Thyroid gland (tissue), 4 donors: ENCODE data around the gene CRB1. TPM values are rescaled to one million over a fixed set of nuclear protein-coding genes. Genes with fewer than 3 reads are reported as not detected.
A peak's percentile ranks its signal among the peaks of the same experiment; 100 is the strongest.

Source experiments
- DNase-seq, 2 donors: peaks; one replicate each; pipeline ENCODE4 v3.0.0-alpha.2; 2019
- H3K27ac ChIP-seq, 3 donors: fragments of 200-600 bp; sonication (generic); 1 replicate in 2 of 3; 2 replicates in 1 of 3; pipeline ENCODE4 v1.5.1; 2016 to 2019; ENCODE audit warnings: mild to moderate bottlenecking in 1 of 3, moderate library complexity in 1 of 3
- H3K27me3 ChIP-seq: fragments of 200-600 bp; sonication (generic); one replicate; pipeline ENCODE4 v1.5.1; 2019
- H3K36me3 ChIP-seq, 2 donors: fragments of 200-600 bp; sonication (generic); one replicate each; pipeline ENCODE4 v1.5.1; 2016 to 2019
- H3K4me1 ChIP-seq, 2 donors: fragments of 200-600 bp; sonication (generic); one replicate each; pipeline ENCODE4 v1.5.1; 2017 to 2019
- H3K4me3 ChIP-seq, 3 donors: fragments of 200-600 bp; sonication (generic); replicated peaks in 1 of 3; 1 replicate in 2 of 3; 2 replicates in 1 of 3; pipeline ENCODE4 v1.5.1; 2016; ENCODE audit warnings: mild to moderate bottlenecking in 1 of 3
- H3K9me3 ChIP-seq: fragments of 200-600 bp; sonication (generic); one replicate; pipeline ENCODE4 v1.5.1; 2017
- POLR2A ChIP-seq, 2 donors: fragments of 450-650 bp; IDR thresholded peaks; one replicate each; pipeline ENCODE4 v1.6.1; 2017; ENCODE audit warnings: antibody characterized with exemption in 2 of 2, mild to moderate bottlenecking in 2 of 2, moderate library complexity in 1 of 2
- WGBS, 2 donors: methylation state at CpG; one replicate each; pipeline ENCODE4 v1.1.5; 2017; 5-methylcytosine and 5-hydroxymethylcytosine counted together
- intact Hi-C: fragments of 100-400 bp; cut with DNase I; formaldehyde crosslinking; loops from one replicate; pipeline ENCODE4 v1.15.1; 2023
- total RNA-seq, 4 donors: library from RNA; depleted of rRNA; stranded (reverse); fragments of >200 nt; gene quantifications; one replicate each; pipeline ENCODE4 v1.2.3, GENCODE V29; 2016
- TF ChIP-seq, protein P1 (sequence below), 6 experiments: fragments of 200-600 bp in 3 of 6; fragments of 450-650 bp in 3 of 6; sonication (generic) in 3 of 6; IDR thresholded peaks; one replicate each; pipeline ENCODE4 v1.5.1; 2016 to 2019; ENCODE audit warnings: antibody characterized with exemption in 6 of 6, mild to moderate bottlenecking in 2 of 6, inconsistent platforms in 1 of 6, moderate library complexity in 1 of 6

Gene CRB1
- total RNA-seq, 4 donors from 2014 or later: 0.21 to 6.7 (median 0.22) TPM; not detected in 1

- H3K27ac ChIP-seq: no peak overlapping the region
- no peak overlapping the region for H3K4me3 ChIP-seq
- H3K9me3 ChIP-seq: no peaks in the 10 kb centered on the region
- no peaks in the 10 kb centered on the region for H3K27me3 ChIP-seq
- H3K4me1 ChIP-seq: no peaks in the 10 kb centered on the region
- no peak for TF ChIP-seq POLR2A (IDR thresholded peaks at IDR 0.05)
- TF ChIP-seq, protein P1, sequence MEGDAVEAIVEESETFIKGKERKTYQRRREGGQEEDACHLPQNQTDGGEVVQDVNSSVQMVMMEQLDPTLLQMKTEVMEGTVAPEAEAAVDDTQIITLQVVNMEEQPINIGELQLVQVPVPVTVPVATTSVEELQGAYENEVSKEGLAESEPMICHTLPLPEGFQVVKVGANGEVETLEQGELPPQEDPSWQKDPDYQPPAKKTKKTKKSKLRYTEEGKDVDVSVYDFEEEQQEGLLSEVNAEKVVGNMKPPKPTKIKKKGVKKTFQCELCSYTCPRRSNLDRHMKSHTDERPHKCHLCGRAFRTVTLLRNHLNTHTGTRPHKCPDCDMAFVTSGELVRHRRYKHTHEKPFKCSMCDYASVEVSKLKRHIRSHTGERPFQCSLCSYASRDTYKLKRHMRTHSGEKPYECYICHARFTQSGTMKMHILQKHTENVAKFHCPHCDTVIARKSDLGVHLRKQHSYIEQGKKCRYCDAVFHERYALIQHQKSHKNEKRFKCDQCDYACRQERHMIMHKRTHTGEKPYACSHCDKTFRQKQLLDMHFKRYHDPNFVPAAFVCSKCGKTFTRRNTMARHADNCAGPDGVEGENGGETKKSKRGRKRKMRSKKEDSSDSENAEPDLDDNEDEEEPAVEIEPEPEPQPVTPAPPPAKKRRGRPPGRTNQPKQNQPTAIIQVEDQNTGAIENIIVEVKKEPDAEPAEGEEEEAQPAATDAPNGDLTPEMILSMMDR (IDR thresholded peaks at IDR 0.05): no peak
- intact Hi-C loops: no loop called here
- 54 to 59% methylated on average over 2 of the region's 2 CpGs for WGBS, 2 donors
- H3K36me3 ChIP-seq: no peaks in the 10 kb centered on the region
- no peak for DNase-seq
Measured at GRCh38 chr1:197440715-197441114, 172.7 kb downstream of the CRB1 start.

DNA sequence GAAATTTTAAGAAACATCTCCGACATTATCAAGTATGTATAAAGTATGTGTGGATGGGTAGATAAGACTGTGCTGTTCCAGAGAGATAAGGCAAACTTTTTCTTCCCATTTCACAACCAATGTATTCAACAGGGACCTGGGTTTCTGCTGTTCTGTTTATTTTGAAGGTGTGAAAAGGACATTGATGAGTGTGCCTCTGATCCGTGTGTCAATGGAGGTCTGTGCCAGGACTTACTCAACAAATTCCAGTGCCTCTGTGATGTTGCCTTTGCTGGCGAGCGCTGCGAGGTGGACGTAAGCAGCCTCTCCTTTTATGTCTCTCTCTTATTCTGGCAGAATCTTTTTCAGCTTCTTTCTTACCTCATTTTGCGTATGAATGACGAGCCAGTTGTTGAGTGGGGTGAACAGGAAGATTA, 174.0 kb downstream of the CRB1 start:
- H3K9me3 ChIP-seq: no peaks in the 10 kb centered on the region
- no peak overlapping the region for H3K27ac ChIP-seq
- TF ChIP-seq POLR2A (IDR thresholded peaks at IDR 0.05): no peak
- TF ChIP-seq, protein P1 (IDR thresholded peaks at IDR 0.05): no peak
- no peaks in the 10 kb centered on the region for H3K27me3 ChIP-seq
- H3K4me3 ChIP-seq: no peak overlapping the region
- intact Hi-C loops: no loop called here
- 30 to 41% methylated on average over 8 of the region's 8 CpGs for WGBS, 2 donors
- no peaks in the 10 kb centered on the region for H3K36me3 ChIP-seq
- H3K4me1 ChIP-seq: no peaks in the 10 kb centered on the region
- peak; percentile 31 to 58 for DNase-seq

DNA sequence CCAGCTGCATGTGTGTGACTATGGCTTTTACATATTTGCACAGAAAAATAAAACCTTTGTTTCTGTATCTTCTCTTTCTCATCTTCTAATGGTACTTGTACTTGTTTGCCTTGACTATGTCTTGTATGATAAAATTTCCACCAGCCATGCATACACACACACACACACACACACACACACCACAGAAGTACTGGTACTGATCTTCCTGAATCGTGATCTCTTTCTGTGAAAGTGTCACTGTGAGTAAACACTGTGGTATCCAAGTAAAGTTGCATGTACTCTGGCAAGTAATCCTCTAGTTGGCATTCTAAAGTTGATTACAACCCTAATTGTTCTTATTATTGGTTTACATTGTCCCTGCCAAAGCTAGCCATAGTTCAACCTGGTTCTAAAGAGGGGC, 176.7 kb downstream of the CRB1 start:
- intact Hi-C loops: no loop called here
- no peak for TF ChIP-seq POLR2A (IDR thresholded peaks at IDR 0.05)
- TF ChIP-seq, protein P1 (IDR thresholded peaks at IDR 0.05): no peak
- Histone ChIP-seq H3K9me3 (no peaks in the 10 kb centered on the region), H3K27me3 (no peaks in the 10 kb centered on the region), H3K27ac (no peak overlapping the region), H3K4me3 (no peak overlapping the region), H3K36me3 (no peaks in the 10 kb centered on the region), H3K4me1 (peaks cover 0 to 4% of the 10 kb centered on the region in 2 donors)
- 20 to 77% methylated on average over 1 of the region's 1 CpG for WGBS, 2 donors
- DNase-seq: no peak

DNA sequence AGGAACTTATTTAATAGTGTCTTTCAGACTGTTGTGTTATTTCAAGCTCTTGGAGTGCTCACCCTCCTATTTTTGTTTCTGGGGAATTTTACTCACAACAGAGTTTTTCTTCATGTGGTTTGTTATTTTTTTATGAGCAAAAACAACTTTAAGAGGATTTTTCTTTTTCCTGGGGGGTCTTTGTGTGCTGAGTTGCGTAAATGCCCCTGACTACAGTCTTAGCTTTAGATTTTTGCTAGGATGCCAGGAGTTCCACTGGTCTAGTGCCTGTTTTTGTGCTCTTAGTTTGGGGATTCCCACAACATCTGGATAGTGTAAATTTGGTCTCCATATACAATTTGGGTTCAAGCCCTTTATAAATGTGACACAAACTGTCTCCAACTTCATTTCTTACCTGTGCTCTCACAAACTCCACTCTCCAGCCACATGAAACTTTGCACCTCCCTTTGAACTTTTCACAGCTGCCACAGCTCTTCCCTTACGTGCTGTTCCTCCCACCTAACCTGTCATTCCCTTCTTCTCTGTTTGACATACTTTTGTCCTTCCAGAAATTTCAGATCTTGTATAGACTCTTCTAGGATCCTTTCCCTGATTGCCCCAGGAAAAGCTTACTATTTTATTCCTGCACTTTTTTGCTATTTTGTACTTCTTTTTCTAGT, 180.2 kb downstream of the CRB1 start:
- intact Hi-C loops: no loop called here
- TF ChIP-seq, protein P1 (IDR thresholded peaks at IDR 0.05): no peak
- TF ChIP-seq POLR2A (IDR thresholded peaks at IDR 0.05): no peak
- H3K36me3 ChIP-seq: no peaks in the 10 kb centered on the region
- H3K27me3 ChIP-seq: no peaks in the 10 kb centered on the region
- 66 to 67% methylated on average over 2 of the region's 2 CpGs for WGBS, 2 donors
- no peaks in the 10 kb centered on the region for H3K9me3 ChIP-seq
- H3K4me1 ChIP-seq: peaks cover 0 to 4% of the 10 kb centered on the region in 2 donors
- no peak for DNase-seq
- H3K4me3 ChIP-seq: no peak overlapping the region
- H3K27ac ChIP-seq: no peak overlapping the region

- Histone ChIP-seq H3K27ac (no peak overlapping the region), H3K4me3 (no peak overlapping the region), H3K9me3 (no peaks in the 10 kb centered on the region), H3K36me3 (no peaks in the 10 kb centered on the region), H3K27me3 (no peaks in the 10 kb centered on the region), H3K4me1 (peaks cover 0 to 4% of the 10 kb centered on the region in 2 donors)
- no peak for DNase-seq
- 64 to 66% methylated on average over 5 of the region's 5 CpGs for WGBS, 2 donors
- intact Hi-C loops: no loop called here
- no peak for TF ChIP-seq POLR2A (IDR thresholded peaks at IDR 0.05)
- TF ChIP-seq, protein P1 (IDR thresholded peaks at IDR 0.05): no peak
Measured at GRCh38 chr1:197451381-197451780, 183.3 kb downstream of the CRB1 start.
